Measurements from ENCODE around the gene PLAGL1.

DNA sequence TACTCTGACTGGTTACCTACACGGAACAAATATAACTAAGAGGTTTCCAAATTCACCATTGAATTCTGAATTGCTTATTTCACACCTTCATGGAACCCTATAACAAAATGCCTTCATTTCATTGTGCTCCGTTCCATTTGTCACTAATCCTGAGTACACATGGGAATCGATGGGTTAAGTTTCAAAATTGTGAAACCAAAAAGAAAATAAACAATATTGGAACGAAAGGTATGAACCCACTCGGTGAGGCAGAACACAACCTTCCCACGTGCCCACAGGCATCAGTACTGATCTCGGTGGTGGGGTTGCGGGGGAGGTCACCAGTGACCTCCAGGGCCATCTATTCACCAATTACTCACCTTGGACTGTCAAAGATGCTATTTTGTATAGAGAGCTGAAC lies 34.0 kb downstream of the PLAGL1 start:
- TF ChIP-seq, protein P1, sequence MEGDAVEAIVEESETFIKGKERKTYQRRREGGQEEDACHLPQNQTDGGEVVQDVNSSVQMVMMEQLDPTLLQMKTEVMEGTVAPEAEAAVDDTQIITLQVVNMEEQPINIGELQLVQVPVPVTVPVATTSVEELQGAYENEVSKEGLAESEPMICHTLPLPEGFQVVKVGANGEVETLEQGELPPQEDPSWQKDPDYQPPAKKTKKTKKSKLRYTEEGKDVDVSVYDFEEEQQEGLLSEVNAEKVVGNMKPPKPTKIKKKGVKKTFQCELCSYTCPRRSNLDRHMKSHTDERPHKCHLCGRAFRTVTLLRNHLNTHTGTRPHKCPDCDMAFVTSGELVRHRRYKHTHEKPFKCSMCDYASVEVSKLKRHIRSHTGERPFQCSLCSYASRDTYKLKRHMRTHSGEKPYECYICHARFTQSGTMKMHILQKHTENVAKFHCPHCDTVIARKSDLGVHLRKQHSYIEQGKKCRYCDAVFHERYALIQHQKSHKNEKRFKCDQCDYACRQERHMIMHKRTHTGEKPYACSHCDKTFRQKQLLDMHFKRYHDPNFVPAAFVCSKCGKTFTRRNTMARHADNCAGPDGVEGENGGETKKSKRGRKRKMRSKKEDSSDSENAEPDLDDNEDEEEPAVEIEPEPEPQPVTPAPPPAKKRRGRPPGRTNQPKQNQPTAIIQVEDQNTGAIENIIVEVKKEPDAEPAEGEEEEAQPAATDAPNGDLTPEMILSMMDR (IDR thresholded peaks at IDR 0.05; ENCODE audit: poor library complexity): no peak
- TF ChIP-seq EZH2 (IDR thresholded peaks at IDR 0.05; ENCODE audit: borderline replicate concordance) (no peak), EZH2phosphoT487 (IDR thresholded peaks at IDR 0.05; ENCODE audit: low read depth, severe bottlenecking, unreplicated experiment) (no peak)

All from hepatocyte (in vitro differentiated cells).